PFSK-1 (cell line): ENCODE data around the gene EPHA1. TPM values are rescaled to one million over a fixed set of nuclear protein-coding genes. Genes with fewer than 3 reads are reported as not detected.

Experiments
- FOXP2 ChIP-seq: optimal IDR thresholded peaks from 2 replicates; pipeline ENCODE3; 2011; ENCODE audit warnings: borderline replicate concordance, control low read depth, inconsistent platforms; ENCODE audit not compliant: insufficient read depth; ENCODE audit errors: extremely low read length, extremely low read depth
- POLR2AphosphoS5 ChIP-seq: IDR thresholded peaks from 2 replicates; pipeline ENCODE4 v1.6.1; 2012; ENCODE audit warnings: low read depth, mild to moderate bottlenecking, control low read depth, low read length, moderate library complexity
- REST ChIP-seq, 2 experiments: IDR thresholded peaks; 2 replicates each; pipeline versions ENCODE4 v1.6.1 to v1.8.0; 2011 to 2012; ENCODE audit warnings: low read depth in 2 of 2, low read length in 2 of 2, control low read depth in 1 of 2, inconsistent platforms in 1 of 2, mild to moderate bottlenecking in 1 of 2, moderate library complexity in 1 of 2; ENCODE audit not compliant: insufficient read depth in 1 of 2
- SIN3A ChIP-seq: IDR thresholded peaks from 2 replicates; pipeline ENCODE4 v1.6.1; 2012; ENCODE audit warnings: mild to moderate bottlenecking, low read length, moderate library complexity, borderline replicate concordance; ENCODE audit not compliant: insufficient read depth
- TAF1 ChIP-seq: IDR thresholded peaks from 2 replicates; pipeline ENCODE4 v1.6.1; 2012; ENCODE audit warnings: low read length, control low read depth, borderline replicate concordance; ENCODE audit not compliant: insufficient read depth
- polyA plus RNA-seq: library from polyadenylated mRNA; unstranded; fragments of >200 nt; gene quantifications from one replicate; pipeline ENCODE4 v1.2.1, GENCODE V29; 2012; ENCODE audit warnings: low read depth, missing spikeins; ENCODE audit not compliant: insufficient read length

The EPHA1 gene
- 0.60 TPM for polyA plus RNA-seq

GRCh38 chr7:143408686-143409561 is at the start of gene EPHA1:
TSS of gene EPHA1 (minus strand) at chr7:143408856. CDS start at chr7:143408805, 51 bp downstream.
- no peak for TF ChIP-seq REST (IDR thresholded peaks at IDR 0.05; ENCODE audit: insufficient read depth in 1 of 2, low read depth in 2 of 2, low read length in 2 of 2)

GRCh38 chr7:143458263-143458662 is 49.6 kb upstream of the EPHA1 start:
- TF ChIP-seq FOXP2 (no peak), REST (IDR thresholded peaks at IDR 0.05; ENCODE audit: insufficient read depth in 1 of 2, low read depth in 2 of 2, low read length in 2 of 2) (no peak), POLR2AphosphoS5 (no peak), SIN3A (no peak), TAF1 (no peak)

GRCh38 chr7:143456992-143457793 is 48.5 kb upstream of the EPHA1 start:
- TF ChIP-seq SIN3A (no peak), FOXP2 (no peak), REST (IDR thresholded peaks at IDR 0.05; ENCODE audit: insufficient read depth in 1 of 2, low read depth in 2 of 2, low read length in 2 of 2) (no peak), TAF1 (no peak), POLR2AphosphoS5 (no peak)

- TF ChIP-seq TAF1 (no peak), FOXP2 (no peak), SIN3A (no peak), REST (IDR thresholded peaks at IDR 0.05; ENCODE audit: insufficient read depth in 1 of 2, low read depth in 2 of 2, low read length in 2 of 2) (no peak), POLR2AphosphoS5 (no peak)
These were observed 47.3 kb upstream of the EPHA1 start for GRCh38 chr7:143455942-143456341.
